Glomerular visceral epithelial cell (primary cell): Measurements from ENCODE around the gene CLEC11A.

Experiments
- DNase-seq: peaks from one replicate; pipeline ENCODE4 v3.0.0-alpha.2; 2016; ENCODE audit errors: extremely low spot score

The CLEC11A gene, protein sequence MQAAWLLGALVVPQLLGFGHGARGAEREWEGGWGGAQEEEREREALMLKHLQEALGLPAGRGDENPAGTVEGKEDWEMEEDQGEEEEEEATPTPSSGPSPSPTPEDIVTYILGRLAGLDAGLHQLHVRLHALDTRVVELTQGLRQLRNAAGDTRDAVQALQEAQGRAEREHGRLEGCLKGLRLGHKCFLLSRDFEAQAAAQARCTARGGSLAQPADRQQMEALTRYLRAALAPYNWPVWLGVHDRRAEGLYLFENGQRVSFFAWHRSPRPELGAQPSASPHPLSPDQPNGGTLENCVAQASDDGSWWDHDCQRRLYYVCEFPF

DNA sequence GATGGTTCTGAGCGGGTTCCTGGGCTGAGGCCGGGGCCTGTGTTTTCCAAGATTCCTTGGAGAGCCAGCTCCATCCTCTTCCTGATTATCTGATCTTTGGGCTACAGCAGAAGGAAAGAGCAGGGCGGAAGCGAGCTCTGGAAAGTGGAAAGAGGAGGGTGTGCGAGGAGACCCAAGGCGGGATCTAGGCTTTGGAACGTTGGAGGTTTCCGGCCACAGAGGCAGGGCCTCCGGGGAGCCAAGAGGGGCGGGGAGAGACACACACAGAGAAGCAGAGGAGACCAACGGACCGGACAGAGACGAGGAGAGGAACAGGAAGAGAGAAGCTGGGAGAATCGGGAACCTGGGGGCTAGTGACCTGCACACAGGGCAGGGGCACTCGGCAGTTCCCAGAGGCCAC is at the start of gene CLEC11A:
CLEC11A (plus strand) TSS at position 296 of the 400 bp plus-strand sequence. CDS start 162 bp downstream, outside the sequence.
- peak; percentile 65 for DNase-seq

DNA sequence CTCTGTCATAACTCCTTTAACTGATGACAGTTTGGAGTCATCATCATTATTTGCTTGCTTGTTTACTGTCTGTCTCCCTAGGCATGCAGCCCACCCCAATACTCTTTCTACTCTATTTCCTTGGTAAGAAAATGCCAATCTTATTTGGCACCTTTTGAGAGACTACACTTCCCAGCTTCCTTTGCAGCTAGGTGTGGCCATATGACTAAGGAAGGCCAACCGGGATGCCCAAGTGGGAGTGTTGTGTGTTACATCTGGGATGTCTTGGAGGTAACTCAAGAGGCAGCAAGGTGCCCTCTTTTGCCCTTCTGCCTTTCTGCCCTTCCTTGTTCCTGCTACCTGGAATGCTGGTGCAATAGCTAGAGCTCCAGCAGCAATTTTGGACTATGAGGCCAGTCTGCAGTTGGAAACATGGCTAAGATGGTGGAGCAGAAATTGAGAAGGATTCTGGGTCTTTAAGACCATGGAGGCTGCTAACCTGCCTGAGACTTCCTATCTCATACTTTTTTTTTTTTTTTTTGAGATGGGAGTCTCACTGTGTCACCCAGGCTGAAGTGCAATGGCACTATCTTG is 46.5 kb upstream of the CLEC11A start:
- no peak for DNase-seq

DNA sequence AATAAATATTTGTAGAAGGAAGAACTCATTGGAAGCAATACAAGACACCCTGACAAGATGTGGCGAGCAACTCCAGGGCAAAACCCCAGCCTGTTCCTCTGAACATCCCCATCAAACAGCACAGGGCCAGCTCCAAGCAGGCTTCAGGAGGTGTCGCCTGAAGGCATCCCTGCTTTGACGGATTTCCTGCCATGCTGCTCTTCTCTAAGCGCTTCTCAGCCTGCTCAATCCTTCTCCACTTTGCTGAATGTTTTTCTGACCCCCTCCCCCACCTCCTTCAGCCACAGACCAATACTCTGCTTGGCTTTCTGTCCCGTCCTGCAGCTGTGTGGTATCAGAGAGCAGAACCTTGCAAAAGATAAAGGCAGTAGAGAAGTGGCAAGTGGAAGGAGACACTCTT is 45.5 kb upstream of the CLEC11A start:
- DNase-seq = no peak

DNA sequence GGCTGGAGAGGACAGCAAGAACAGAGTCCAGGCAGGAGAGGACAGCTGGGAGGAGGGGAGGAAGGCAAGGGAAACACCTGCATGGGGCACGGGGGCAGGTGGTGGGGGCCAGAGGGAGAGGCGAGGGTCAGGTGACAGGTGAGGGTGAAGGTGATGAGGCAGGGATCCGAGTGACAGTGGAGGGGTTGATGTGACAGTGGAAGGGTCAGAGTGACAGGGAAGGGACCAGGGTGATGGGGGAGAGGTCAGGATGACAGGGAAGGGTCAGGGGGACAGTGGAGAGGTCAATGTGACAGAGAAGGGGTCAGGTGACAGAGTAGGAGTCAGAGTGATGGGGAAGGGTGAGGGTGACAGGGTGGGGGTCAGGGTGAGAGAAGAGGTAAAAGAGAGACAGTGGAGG is 44.8 kb upstream of the CLEC11A start:
- no peak for DNase-seq

DNA sequence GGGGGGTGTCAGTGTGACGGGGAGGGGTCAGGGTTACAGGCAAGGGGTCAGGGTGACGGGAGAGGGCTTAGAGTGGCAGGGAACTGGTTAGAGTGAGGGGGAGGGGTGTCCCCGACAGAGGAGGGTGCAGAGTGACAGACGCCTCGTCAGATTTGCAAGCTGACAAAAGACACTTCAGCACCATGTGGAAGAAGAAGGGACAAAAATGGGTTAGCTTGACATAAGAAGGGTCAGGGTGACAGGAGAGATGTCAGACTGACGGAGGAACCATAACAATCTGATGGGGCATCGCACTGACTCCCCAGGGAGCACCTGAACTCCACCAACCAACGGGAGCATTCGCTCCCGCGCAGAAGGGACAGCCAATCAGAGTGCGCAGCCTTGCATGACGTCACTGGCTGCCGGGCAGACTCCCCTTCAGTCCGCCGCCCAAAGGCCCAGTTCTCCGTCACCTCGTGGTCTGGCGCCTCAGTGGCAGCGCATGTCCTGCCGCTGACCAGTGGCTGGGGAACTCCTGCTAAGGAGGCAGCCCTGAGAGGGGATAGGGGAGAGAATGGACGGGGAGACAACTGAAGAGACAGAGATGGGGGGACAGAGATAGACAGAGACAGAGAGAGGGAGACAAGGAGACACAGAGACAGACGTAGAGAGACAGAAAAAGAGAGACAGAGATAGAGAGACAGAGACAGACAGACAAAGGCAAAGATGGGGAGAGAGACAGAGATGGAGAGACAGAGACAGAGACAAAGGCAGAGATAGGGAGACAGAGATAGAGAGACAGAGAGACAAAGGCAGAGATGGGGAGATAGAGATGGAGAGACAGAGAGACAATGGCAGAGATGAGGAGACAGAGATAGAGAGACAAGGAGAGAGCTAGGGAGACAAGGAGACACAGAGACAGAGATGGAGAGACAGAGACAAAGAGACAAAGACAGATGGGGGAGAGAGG is 43.7 kb upstream of the CLEC11A start:
- peak; percentile 76 for DNase-seq

DNA sequence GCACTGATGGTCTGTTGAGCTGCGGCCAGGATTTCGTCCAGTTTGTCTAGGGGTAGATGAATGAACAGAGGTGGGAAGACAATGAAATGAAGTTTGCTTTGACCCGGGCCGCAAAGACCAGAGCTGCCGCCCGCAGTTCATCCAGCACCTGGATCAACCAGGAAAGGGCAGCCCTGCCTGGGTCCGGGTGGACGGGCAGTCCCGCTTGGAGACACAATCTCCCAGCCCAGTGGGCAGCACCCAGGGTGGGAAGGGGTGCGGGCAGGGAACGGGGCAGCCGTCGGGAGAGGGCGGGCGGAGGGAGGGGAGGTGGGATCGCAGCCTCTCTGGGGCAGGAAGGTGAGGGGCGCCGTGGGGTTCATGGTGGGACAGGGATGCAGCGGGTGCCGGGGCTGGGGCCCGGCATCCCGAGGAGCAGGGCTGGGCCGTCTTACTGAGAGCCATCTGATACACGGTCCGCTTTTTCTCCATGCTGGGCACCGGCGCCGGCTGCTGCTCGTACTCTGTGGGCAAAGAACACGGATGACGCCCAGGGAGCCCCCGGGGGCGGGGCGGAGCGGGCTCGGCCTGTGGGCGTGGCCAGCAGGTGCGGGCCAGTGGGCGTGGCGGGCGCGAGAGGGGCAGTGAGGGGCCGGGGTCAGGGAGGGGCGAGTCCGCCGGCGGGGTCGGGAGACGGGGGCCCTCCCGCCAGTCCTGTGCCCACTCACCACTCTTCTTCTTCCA is 36.7 kb upstream of the CLEC11A start:
- DNase-seq = no peak

DNA sequence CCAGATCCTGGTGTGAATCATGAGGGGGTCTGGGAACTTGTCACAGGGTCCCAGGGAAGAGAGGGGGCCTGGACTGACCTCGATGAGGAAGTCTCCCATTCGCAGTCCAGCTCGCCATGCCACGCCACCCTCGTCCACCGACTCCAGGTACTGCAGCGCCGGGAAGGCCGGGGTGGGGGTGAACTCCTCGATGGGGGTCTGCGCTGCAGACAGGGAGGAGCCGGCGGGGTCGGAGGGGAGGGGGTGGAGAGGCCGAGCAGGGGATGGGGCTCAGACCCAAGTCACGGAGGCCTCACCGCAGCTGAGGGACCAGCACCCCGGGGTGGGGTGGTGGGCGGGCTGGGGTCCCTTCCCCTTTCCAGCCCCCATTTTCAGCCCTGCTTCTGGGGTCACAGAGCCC is 34.4 kb upstream of the CLEC11A start:
- DNase-seq = no peak

DNA sequence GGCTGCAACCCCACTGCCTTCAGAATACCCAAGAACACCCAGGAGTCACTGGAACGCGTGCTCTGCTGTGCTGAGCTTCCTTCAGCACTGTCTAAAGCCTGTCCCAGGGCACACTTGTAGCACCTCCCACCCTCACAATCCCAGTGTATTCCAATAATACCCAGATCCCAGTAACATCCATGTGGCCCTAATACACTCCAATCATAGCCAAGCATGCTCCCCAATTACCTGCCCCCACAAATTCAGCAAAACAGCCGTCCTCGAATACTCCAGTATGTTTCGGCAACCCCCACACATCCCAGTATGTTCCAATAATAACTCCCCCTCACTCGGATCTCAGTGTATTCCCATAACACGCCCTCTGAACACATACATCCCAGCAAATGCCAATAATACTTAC is 32.7 kb upstream of the CLEC11A start:
- DNase-seq = no peak

DNA sequence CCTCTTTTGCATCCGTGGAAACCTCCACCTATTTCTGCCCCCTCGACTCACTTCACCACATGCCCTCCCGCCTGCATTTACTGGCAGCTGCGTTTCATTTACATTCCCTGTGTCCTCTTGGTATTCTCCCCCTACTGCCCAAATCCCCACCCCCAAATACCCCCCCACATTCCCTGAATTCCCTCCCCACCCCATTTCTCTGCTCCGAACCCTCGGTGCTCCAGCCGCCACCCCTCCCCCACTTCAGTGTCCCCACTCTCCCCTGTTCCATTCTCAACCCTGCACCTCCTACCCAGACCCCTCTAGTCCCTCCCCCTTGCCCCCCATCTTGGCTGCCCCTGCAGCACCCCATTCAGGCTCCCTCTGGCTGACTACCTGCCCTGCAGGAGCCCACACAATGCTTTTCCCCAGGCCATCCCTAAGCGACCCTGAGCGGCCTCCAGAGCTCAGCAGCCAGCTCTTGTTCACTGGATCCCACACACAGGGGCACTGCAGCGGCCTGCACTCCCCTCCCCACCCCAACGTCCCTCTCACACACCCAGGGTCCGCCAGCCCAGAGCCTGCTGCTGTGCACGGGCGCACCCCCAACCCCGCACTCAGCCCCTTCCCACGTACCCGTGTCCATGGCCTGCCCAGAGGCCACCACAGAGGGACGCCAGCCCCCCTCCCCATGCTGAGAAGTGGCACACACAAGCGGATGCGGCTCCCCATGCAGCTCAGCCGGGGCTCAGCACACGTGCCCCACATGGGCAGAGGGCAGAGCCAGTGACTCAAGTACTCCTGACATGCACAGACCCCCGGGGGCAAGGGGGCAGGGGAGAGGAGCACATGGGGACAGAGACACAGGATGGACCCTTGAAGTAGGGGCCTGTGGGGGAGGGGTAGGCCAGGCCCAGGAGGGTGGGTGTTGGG is 29.8 kb upstream of the CLEC11A start:
- DNase-seq = no peak

DNA sequence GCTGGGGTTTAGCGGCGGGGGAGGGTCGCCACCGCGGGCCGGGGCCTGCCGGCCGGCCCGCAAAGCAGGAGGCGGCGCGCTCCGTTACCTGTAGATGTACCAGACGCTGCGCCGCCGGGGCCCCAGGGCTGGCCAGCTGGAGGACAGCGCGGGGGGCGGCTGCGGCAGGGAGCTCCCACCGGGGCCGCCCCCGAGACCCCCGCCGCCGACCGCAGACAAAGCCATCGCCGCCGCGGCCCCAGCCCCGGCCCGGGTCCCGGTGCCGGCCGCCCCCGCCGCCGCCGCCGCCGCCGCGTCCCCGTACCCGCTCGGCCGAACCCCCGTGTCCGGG is 28.4 kb upstream of the CLEC11A start:
- DNase-seq = no peak

DNA sequence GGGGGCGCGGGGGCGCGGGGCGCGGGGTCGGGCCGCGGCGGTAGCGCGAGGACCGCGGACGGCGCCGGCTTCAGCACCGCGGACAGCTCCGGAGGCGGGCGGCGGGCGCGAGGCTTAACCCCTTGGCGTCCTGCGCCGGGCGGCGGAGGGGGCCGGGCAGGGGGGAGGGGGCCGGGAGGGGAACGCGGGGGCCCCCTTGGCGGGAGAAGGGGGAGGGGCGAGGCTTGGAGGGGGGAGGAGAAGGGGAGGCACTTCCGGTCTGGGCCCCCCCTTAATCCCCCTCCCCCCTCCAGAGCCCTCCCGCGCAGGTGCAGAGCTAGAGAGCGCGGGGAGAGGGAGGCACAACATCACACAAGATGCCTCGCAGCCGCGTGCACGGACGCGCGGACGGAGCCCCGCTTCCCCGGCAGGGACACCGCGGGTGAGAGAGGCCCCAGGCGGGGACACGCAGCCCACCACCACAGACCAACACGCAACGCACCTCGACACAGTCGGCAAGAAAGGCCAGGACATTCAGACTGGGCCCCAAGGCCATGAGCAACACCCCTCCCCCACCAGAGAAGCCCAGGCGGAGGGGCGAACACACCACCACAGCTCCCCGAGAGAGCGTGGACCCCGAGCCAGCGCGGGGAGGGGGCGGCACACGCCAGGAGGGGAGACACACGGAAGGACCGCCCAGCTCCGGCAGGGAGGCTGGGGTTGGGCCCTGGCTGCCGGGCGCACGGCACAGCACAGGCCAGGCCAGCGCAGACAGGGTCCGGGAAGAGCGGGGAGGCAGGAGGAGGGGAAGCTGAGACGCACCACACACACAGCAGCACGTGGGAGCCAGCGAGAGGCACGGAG is 27.7 kb upstream of the CLEC11A start:
- DNase-seq = peak; percentile 15

DNA sequence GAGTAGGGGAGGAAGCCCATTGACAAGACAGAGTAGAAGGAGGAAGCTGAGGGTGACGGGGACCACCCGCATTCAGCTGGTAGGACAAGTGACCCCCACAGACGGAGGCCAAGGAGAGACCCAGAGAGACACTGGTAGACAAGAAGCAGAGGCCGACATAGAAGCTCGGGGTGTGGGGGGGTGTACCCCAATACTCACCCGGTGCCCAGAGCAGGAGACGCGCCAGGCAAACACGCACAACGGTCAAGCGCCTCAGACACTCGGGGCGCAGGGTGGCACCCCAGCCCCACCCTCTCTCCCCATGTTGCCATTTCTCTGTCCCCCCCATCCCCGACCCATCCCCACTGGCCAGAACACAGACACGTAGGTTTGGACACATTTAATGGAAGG is 27.1 kb upstream of the CLEC11A start:
- DNase-seq = no peak

DNA sequence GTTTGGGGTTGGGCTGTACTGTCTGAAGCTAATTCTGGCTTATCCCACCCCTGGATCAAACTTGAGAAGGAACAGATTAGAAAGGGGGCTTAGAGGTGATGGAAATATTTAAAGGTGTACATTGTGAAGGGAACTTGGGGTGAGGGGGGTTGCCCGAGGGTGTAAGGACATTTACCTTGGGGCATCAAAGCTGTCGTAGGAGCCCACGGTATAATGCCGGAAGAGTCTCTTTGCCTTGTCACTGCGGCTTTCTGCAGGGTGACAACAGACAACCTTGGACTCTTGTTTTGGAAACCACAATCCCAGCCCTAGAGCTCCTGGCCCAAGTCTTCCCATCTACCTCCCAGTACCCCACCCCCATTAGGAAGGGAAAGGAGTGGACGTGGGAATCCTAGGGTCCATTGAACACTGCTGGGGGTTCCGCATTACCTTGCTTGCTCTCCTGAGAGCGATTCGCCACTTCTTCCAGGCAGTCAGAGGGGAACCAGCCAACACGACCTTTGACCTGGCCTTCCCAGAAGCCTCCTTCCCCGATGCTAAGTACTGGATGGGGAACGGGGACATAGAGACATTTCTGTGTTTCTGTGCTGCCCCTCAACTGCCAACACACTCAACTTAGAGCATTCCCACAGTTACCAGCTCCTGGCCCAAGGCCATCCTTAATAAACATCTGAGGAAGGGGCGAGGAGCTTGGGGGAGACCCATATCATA is 25.6 kb upstream of the CLEC11A start:
- DNase-seq = no peak

DNA sequence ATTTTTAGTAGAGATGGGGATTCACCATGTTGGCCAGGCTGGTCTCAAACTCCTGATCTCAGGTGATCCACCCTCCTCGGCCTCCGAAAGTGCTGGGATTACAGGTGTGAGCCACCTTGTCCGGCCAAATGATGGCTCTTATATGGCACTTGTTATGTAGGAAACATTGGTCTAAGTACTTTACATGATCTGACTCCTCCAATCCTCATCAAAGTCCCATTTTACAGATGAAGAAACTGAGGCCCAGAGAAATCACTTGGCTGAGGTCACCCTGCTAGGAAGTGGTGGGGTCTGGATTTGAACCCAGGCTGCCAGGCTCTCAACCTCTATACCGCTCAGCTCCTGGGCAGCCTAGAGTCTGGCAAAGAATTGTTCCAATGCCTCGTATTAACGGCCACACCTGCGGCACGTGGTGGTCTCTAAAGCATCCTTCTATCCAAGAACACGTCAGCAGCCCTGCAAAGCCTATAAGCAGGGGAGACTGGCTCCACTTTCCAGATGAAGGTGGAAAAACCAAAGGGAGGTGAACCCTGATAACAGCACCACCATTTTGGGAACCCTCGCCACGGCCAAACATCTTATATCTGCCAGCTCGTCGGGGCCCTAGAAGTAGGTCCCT is 21.7 kb upstream of the CLEC11A start:
- DNase-seq = no peak

DNA sequence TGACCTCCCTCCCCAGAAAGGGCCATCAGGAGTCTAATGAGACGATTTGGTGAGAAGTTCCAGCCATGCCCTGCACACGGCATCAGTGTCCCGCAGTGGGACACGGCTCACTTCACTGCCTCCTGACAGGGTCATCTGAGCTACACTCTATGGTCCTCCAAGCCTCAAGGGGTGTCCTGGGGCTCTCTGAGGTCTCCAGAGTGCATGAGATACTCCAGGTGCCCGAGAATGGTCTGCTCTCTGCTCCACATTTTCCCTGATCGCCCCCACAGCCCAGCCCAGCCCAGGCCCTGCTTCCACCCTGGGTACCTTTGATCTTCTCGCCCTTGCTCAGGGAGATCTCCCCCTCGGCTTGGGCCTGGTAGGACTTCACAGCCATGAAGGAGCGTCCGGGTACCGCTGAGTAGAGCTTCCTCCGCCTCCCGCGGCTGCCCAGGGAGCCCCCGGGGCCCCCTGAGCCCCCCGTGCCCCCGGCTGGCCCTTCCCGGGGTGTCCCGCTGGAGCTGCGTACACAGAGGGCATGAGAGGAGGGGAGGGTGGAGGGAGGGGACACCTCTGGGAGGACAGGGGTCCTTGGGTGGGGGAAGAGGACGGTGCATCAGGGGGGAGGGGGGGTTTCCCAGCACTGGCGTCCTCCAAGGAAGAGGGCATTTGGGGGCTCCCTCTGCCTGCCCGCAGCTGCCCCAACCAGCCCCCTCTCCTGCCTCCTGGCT is 20.9 kb upstream of the CLEC11A start:
- no peak for DNase-seq

DNA sequence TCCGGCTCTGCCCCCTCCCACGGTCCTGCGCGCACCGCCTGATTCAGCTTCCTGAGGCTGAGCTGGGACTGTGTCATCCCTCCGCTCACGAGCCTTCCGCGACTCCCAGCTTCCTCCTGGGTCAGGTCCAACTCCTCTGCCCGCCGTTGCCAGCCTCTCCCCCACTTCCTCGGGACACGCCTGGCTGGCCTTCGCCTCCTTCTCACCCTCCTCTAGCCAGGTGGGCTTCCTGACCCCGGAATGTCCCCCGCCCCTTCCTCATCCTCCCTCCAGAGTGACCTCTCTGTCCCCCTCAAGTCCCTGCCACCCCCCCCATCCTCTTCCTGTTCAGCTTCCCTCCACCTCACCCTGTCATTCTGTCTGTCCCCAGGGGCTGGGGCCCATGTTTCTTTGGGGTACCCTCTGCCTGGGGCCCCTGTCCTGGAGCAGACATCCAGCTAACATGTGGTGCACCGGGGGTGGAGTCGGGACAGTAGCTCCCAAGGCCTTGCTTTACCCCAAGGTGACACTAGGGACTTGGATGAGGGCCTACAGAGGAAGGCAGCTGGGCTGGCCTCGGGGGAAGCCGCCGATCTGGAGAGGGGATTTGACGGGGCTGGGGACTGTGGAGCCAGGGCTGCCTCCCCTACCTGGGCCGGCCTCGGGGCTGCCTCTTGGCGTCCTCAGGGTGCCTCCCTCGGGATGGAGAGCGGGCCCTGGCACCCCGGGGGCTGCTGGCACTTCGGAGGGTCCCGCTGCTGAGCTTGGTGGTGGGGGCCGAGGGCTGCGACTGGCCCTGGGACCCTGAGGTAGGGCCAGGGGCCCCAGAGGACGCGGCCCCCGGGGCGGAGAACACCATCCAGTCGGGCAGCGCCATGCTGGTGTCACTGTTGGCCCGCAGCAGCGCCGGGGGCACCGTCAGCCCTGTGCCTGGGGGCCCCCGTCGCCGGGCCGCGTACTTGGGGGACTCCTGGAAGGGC is 20.0 kb upstream of the CLEC11A start:
- DNase-seq = peak; percentile 60
